DOHH2 (cell line): ENCODE measurements around the gene STARD13.

Experiments used
- H3F3A ChIP-seq: fragments of 200-600 bp; sonication (generic), shearing (Covaris generic); 2 replicates; pipeline ENCODE4 v1.6.0; 2016; ENCODE audit warnings: antibody characterized with exemption, mild to moderate bottlenecking; ENCODE audit not compliant: control insufficient read depth, insufficient read depth
- H3K27ac ChIP-seq: fragments of 200-600 bp; sonication (generic); 2 replicates; pipeline ENCODE4 v1.5.1; 2014; ENCODE audit warnings: low read depth, mild to moderate bottlenecking, low read length, moderate library complexity
- H3K27me3 ChIP-seq: fragments of 200-600 bp; sonication (generic); 2 replicates; pipeline ENCODE4 v1.6.1; 2014; ENCODE audit warnings: mild to moderate bottlenecking, low read length, mixed read lengths; ENCODE audit not compliant: control insufficient read depth
- H3K36me3 ChIP-seq: fragments of 200-600 bp; sonication (generic); 2 replicates; pipeline ENCODE4 v1.6.1; 2014; ENCODE audit warnings: mild to moderate bottlenecking, low read length, moderate library complexity, mixed read lengths; ENCODE audit not compliant: control insufficient read depth
- H3K4me1 ChIP-seq: fragments of 200-600 bp; sonication (generic); 2 replicates; pipeline ENCODE4 v1.6.1; 2014; ENCODE audit warnings: mild to moderate bottlenecking, low read length, mixed read lengths; ENCODE audit not compliant: control insufficient read depth
- H3K4me2 ChIP-seq: fragments of 200-600 bp; sonication (generic); 2 replicates; pipeline ENCODE4 v1.6.0; 2014; ENCODE audit warnings: mild to moderate bottlenecking, low read length, moderate library complexity
- H3K4me3 ChIP-seq: fragments of 200-600 bp; sonication (generic); 2 replicates; pipeline ENCODE4 v1.5.1; 2014; ENCODE audit warnings: mild to moderate bottlenecking, low read length, mixed read lengths
- H3K79me2 ChIP-seq: fragments of 200-600 bp; sonication (generic); 2 replicates; pipeline ENCODE4 v1.6.1; 2014; ENCODE audit warnings: mild to moderate bottlenecking, low read length, mixed read lengths; ENCODE audit not compliant: control insufficient read depth
- H3K9me2 ChIP-seq: fragments of 200-600 bp; sonication (generic); replicated peaks from 2 replicates; pipeline ENCODE4 v1.6.1; 2014; ENCODE audit warnings: mild to moderate bottlenecking, low read length, mixed read lengths; ENCODE audit not compliant: control insufficient read depth
- H3K9me3 ChIP-seq: fragments of 200-600 bp; sonication (generic); 2 replicates; pipeline ENCODE4 v1.6.1; 2014; ENCODE audit warnings: antibody characterized with exemption, low read length, mixed read lengths; ENCODE audit not compliant: control insufficient read depth, insufficient read depth
- H4K20me1 ChIP-seq: fragments of 200-600 bp; sonication (generic); 2 replicates; pipeline ENCODE4 v1.6.0; 2014; ENCODE audit warnings: low read depth, mild to moderate bottlenecking, antibody characterized with exemption, low read length, moderate library complexity; ENCODE audit not compliant: control insufficient read depth, insufficient read depth
- EZH2phosphoT487 ChIP-seq: fragments of 200-600 bp; sonication (generic); IDR thresholded peaks from 2 replicates; pipeline ENCODE4 v1.6.1; 2017; ENCODE audit warnings: borderline replicate concordance, mild to moderate bottlenecking, antibody characterized with exemption, low read length, moderate library complexity, mixed read lengths
- TF ChIP-seq, protein P1 (sequence below): fragments of 200-600 bp; sonication (generic); IDR thresholded peaks from one replicate; pipeline ENCODE4 v1.5.1; 2014; ENCODE audit warnings: antibody characterized with exemption, mild to moderate bottlenecking, low read depth, low read length; ENCODE audit not compliant: poor library complexity, severe bottlenecking

The STARD13 gene

GRCh38 chr13:33299626-33300025, 14.1 kb upstream of the STARD13 start:
- Histone ChIP-seq H3K4me3 (no peak overlapping the region), H3K9me3 (no peaks in the 10 kb centered on the region), H3K9me2 (no peaks in the 10 kb centered on the region), H3K4me1 (no peaks in the 10 kb centered on the region), H3K36me3 (no peaks in the 10 kb centered on the region), H4K20me1 (no peaks in the 10 kb centered on the region), H3K27me3 (no peaks in the 10 kb centered on the region), H3K27ac (no peak overlapping the region), H3F3A (no peaks in the 10 kb centered on the region), H3K79me2 (no peaks in the 10 kb centered on the region), H3K4me2 (no peak overlapping the region)
- TF ChIP-seq EZH2phosphoT487: no peak
- TF ChIP-seq, protein P1, sequence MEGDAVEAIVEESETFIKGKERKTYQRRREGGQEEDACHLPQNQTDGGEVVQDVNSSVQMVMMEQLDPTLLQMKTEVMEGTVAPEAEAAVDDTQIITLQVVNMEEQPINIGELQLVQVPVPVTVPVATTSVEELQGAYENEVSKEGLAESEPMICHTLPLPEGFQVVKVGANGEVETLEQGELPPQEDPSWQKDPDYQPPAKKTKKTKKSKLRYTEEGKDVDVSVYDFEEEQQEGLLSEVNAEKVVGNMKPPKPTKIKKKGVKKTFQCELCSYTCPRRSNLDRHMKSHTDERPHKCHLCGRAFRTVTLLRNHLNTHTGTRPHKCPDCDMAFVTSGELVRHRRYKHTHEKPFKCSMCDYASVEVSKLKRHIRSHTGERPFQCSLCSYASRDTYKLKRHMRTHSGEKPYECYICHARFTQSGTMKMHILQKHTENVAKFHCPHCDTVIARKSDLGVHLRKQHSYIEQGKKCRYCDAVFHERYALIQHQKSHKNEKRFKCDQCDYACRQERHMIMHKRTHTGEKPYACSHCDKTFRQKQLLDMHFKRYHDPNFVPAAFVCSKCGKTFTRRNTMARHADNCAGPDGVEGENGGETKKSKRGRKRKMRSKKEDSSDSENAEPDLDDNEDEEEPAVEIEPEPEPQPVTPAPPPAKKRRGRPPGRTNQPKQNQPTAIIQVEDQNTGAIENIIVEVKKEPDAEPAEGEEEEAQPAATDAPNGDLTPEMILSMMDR: no peak

DNA sequence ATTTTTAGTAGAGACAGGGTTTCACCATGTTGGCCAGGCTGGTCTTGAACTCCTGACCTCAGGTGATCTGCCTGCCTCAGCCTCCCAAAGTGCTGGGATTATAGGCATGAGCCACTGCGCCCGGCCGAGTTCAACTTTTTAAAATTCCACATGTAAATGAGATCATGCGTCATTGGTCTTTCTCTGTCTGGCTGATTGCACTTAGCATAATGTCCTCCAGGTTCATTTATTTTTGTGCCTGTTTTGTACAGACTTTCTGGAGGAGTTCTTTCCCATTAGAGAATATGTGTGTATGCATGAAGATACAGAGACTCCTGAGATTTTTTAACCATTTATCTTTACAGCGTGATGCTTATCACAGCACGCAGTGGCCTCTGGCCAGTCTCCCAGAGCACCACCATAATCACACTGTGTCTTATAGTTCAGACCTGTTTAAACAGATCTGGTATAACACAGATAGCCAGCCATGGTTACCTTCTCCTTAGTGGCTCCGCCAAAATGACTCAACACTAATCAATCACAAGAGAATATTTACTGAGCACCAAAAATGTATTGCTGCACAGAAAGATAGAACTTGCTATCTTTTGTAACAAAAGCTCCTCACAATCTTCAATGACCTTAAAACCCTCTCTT, 11.4 kb upstream of the STARD13 start:
- Histone ChIP-seq H3K9me2 (no peaks in the 10 kb centered on the region), H4K20me1 (no peaks in the 10 kb centered on the region), H3K4me2 (no peak overlapping the region), H3K79me2 (no peaks in the 10 kb centered on the region), H3K27ac (no peak overlapping the region), H3K4me1 (no peaks in the 10 kb centered on the region), H3F3A (no peaks in the 10 kb centered on the region), H3K27me3 (no peaks in the 10 kb centered on the region), H3K4me3 (no peak overlapping the region), H3K9me3 (no peaks in the 10 kb centered on the region), H3K36me3 (no peaks in the 10 kb centered on the region)
- TF ChIP-seq, protein P1: no peak
- TF ChIP-seq EZH2phosphoT487: no peak

DNA sequence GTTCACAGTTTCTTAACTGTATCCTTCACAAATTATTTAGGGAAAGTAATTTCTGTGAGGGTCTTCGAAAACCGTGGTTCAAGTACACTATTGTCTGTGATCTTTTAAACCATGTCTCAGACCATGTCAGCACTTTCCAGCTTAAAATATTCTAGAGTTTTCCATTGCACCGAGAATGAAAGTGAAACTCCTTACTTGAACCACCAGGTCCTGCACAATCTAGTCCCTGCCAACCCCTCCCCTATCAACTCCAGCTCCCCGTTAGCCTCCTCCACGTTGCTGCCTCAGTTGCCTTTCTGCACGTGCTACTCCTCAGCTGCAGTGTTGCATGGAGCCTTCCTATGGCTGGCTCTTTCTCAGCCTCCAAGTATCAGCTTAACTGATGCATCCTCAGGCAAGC, 7.2 kb upstream of the STARD13 start:
- no peak overlapping the region for H3K4me2 ChIP-seq

More for the DNA sequence above, 7.2 kb upstream of the STARD13 start:
- H3K36me3 ChIP-seq: no peaks in the 10 kb centered on the region
- H3F3A ChIP-seq: no peaks in the 10 kb centered on the region
- H3K9me2 ChIP-seq: no peaks in the 10 kb centered on the region
- H4K20me1 ChIP-seq: no peaks in the 10 kb centered on the region
- TF ChIP-seq EZH2phosphoT487: no peak
- TF ChIP-seq, protein P1: no peak
- H3K4me3 ChIP-seq: no peak overlapping the region
- no peaks in the 10 kb centered on the region for H3K9me3 ChIP-seq
- no peaks in the 10 kb centered on the region for H3K4me1 ChIP-seq
- no peak overlapping the region for H3K27ac ChIP-seq
- H3K27me3 ChIP-seq: no peaks in the 10 kb centered on the region
- no peaks in the 10 kb centered on the region for H3K79me2 ChIP-seq
